ENCODE results near the gene GSTO1. TPM values are rescaled to one million over a fixed set of nuclear protein-coding genes. Genes with fewer than 3 reads are reported as not detected.
"Not testable (repeated sequence)": the region's sequence is repeated elsewhere in the genome, so short reads cannot be mapped to it uniquely, and the experiment has no call there.

The GSTO1 gene
- total and polyA plus RNA-seq, 2 experiments from 2014 or later, result 52.5 to 182 TPM

GRCh38 chr10:104243009-104243408 lies 11.7 kb upstream of the GSTO1 start:
- not testable (repeated sequence) for H3K27me3 ChIP-seq (ENCODE audit: insufficient read depth); H3K27ac Mint-ChIP-seq; H3K4me1 Mint-ChIP-seq; H2AFZ ChIP-seq; H4K20me1 ChIP-seq (replicated peaks; ENCODE audit: insufficient read depth); H3K4me1 ChIP-seq (ENCODE audit: insufficient read depth); H3K36me3 Mint-ChIP-seq (ENCODE audit: low read depth); H3K27me3 Mint-ChIP-seq (ENCODE audit: insufficient read depth, low read depth, poor library complexity); H3K4me2 ChIP-seq; H3K27ac ChIP-seq (ENCODE audit: low read depth); DNase-seq (ENCODE audit: low spot score); H3K9me2 ChIP-seq (ENCODE audit: insufficient read depth); H3K4me3 ChIP-seq; H3K79me2 ChIP-seq (replicated peaks; ENCODE audit: insufficient read depth); H3K4me3 Mint-ChIP-seq; H3F3A ChIP-seq (replicated peaks; ENCODE audit: low read depth); H3K36me3 ChIP-seq (ENCODE audit: insufficient read depth); ATAC-seq
- H3K9me3 Mint-ChIP-seq, result peaks cover 12% of the 10 kb centered on the region; the same call in 2 of the 3 replicates

DNA sequence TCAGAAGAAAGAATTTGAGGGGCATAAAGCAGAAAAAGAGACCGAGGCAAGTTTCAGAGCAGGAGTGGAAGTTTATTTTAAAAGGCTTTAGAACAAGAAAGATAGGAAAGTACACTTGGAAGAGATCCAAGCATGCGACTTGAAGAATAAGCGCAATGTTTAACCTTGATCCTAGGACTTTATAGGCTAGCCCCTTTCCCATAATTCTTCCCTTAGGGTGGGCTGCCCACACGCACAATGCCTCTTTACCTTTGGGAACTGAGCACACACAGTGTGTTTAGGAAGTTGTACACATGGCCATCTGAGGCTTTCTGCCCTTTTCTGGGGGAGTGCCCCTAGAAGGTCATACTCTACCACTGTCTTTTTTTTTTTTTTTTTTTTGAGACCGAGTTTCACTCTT lies 11.2 kb upstream of the GSTO1 start:
- H3K27me3 Mint-ChIP-seq (ENCODE audit: insufficient read depth, low read depth, poor library complexity), result peaks cover 5% of the 10 kb centered on the region
- Histone ChIP-seq H3K4me1 (ENCODE audit: insufficient read depth) (no peaks in the 10 kb centered on the region), H3K27me3 (ENCODE audit: insufficient read depth) (no peaks in the 10 kb centered on the region), H3K4me3 (no peak overlapping the region), H3K4me2 (no peak overlapping the region), H3K27ac (ENCODE audit: low read depth) (no peak overlapping the region), H3K9me2 (ENCODE audit: insufficient read depth) (peaks cover 7% of the 10 kb centered on the region; the same call in 1 of the 2 replicates), H3F3A (replicated peaks; ENCODE audit: low read depth) (no peaks in the 10 kb centered on the region), H2AFZ (no peak overlapping the region), H4K20me1 (replicated peaks; ENCODE audit: insufficient read depth) (no peaks in the 10 kb centered on the region), H3K36me3 (ENCODE audit: insufficient read depth) (no peaks in the 10 kb centered on the region; the same call in 1 of the 2 replicates), H3K79me2 (replicated peaks; ENCODE audit: insufficient read depth) (no peaks in the 10 kb centered on the region)
- H3K9me3 Mint-ChIP-seq, result peaks cover 12% of the 10 kb centered on the region; the same call in 2 of the 3 replicates
- H3K4me3 Mint-ChIP-seq, result no peak overlapping the region
- H3K27ac Mint-ChIP-seq, result no peak overlapping the region
- no peaks in the 10 kb centered on the region for H3K36me3 Mint-ChIP-seq (ENCODE audit: low read depth)
- ATAC-seq (no peak), DNase-seq (ENCODE audit: low spot score) (no peak)
- TF ChIP-seq, protein P1, sequence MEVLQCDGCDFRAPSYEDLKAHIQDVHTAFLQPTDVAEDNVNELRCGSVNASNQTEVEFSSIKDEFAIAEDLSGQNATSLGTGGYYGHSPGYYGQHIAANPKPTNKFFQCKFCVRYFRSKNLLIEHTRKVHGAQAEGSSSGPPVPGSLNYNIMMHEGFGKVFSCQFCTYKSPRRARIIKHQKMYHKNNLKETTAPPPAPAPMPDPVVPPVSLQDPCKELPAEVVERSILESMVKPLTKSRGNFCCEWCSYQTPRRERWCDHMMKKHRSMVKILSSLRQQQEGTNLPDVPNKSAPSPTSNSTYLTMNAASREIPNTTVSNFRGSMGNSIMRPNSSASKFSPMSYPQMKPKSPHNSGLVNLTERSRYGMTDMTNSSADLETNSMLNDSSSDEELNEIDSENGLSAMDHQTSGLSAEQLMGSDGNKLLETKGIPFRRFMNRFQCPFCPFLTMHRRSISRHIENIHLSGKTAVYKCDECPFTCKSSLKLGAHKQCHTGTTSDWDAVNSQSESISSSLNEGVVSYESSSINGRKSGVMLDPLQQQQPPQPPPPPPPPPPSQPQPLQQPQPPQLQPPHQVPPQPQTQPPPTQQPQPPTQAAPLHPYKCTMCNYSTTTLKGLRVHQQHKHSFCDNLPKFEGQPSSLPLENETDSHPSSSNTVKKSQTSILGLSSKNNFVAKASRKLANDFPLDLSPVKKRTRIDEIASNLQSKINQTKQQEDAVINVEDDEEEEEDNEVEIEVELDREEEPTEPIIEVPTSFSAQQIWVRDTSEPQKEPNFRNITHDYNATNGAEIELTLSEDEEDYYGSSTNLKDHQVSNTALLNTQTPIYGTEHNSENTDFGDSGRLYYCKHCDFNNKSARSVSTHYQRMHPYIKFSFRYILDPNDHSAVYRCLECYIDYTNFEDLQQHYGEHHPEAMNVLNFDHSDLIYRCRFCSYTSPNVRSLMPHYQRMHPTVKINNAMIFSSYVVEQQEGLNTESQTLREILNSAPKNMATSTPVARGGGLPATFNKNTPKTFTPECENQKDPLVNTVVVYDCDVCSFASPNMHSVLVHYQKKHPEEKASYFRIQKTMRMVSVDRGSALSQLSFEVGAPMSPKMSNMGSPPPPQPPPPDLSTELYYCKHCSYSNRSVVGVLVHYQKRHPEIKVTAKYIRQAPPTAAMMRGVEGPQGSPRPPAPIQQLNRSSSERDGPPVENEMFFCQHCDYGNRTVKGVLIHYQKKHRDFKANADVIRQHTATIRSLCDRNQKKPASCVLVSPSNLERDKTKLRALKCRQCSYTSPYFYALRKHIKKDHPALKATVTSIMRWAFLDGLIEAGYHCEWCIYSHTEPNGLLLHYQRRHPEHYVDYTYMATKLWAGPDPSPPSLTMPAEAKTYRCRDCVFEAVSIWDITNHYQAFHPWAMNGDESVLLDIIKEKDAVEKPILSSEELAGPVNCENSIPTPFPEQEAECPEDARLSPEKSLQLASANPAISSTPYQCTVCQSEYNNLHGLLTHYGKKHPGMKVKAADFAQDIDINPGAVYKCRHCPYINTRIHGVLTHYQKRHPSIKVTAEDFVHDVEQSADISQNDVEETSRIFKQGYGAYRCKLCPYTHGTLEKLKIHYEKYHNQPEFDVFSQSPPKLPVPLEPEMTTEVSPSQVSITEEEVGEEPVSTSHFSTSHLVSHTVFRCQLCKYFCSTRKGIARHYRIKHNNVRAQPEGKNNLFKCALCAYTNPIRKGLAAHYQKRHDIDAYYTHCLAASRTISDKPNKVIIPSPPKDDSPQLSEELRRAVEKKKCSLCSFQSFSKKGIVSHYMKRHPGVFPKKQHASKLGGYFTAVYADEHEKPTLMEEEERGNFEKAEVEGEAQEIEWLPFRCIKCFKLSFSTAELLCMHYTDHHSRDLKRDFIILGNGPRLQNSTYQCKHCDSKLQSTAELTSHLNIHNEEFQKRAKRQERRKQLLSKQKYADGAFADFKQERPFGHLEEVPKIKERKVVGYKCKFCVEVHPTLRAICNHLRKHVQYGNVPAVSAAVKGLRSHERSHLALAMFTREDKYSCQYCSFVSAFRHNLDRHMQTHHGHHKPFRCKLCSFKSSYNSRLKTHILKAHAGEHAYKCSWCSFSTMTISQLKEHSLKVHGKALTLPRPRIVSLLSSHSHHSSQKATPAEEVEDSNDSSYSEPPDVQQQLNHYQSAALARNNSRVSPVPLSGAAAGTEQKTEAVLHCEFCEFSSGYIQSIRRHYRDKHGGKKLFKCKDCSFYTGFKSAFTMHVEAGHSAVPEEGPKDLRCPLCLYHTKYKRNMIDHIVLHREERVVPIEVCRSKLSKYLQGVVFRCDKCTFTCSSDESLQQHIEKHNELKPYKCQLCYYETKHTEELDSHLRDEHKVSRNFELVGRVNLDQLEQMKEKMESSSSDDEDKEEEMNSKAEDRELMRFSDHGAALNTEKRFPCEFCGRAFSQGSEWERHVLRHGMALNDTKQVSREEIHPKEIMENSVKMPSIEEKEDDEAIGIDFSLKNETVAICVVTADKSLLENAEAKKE (CRISPR knock-in tag; IDR thresholded peaks at IDR 0.05), result no peak
- no peak for TF ChIP-seq ZNF114 (CRISPR knock-in tag; IDR thresholded peaks at IDR 0.05)
- no peak for TF ChIP-seq CREB1 (CRISPR knock-in tag; IDR thresholded peaks at IDR 0.05; ENCODE audit: low read depth)
- TF ChIP-seq, protein P2, sequence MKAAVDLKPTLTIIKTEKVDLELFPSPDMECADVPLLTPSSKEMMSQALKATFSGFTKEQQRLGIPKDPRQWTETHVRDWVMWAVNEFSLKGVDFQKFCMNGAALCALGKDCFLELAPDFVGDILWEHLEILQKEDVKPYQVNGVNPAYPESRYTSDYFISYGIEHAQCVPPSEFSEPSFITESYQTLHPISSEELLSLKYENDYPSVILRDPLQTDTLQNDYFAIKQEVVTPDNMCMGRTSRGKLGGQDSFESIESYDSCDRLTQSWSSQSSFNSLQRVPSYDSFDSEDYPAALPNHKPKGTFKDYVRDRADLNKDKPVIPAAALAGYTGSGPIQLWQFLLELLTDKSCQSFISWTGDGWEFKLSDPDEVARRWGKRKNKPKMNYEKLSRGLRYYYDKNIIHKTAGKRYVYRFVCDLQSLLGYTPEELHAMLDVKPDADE (IDR thresholded peaks at IDR 0.05), result no peak
- TF ChIP-seq ZNF331 (CRISPR knock-in tag; IDR thresholded peaks at IDR 0.05; ENCODE audit: low read depth), result no peak
- no peak for TF ChIP-seq STAT1 (IDR thresholded peaks at IDR 0.05; ENCODE audit: unreplicated experiment)
- TF ChIP-seq, protein P3, sequence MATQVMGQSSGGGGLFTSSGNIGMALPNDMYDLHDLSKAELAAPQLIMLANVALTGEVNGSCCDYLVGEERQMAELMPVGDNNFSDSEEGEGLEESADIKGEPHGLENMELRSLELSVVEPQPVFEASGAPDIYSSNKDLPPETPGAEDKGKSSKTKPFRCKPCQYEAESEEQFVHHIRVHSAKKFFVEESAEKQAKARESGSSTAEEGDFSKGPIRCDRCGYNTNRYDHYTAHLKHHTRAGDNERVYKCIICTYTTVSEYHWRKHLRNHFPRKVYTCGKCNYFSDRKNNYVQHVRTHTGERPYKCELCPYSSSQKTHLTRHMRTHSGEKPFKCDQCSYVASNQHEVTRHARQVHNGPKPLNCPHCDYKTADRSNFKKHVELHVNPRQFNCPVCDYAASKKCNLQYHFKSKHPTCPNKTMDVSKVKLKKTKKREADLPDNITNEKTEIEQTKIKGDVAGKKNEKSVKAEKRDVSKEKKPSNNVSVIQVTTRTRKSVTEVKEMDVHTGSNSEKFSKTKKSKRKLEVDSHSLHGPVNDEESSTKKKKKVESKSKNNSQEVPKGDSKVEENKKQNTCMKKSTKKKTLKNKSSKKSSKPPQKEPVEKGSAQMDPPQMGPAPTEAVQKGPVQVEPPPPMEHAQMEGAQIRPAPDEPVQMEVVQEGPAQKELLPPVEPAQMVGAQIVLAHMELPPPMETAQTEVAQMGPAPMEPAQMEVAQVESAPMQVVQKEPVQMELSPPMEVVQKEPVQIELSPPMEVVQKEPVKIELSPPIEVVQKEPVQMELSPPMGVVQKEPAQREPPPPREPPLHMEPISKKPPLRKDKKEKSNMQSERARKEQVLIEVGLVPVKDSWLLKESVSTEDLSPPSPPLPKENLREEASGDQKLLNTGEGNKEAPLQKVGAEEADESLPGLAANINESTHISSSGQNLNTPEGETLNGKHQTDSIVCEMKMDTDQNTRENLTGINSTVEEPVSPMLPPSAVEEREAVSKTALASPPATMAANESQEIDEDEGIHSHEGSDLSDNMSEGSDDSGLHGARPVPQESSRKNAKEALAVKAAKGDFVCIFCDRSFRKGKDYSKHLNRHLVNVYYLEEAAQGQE (IDR thresholded peaks at IDR 0.05; ENCODE audit: unreplicated experiment), result no peak
- no peaks in the 10 kb centered on the region for H3K4me1 Mint-ChIP-seq

Measured in GM23338 (cell line).